WTC11 (cell line): ENCODE results near the gene RUSC2.

ENCODE experiments used
- ATF3 ChIP-seq: sonication (generic); formaldehyde crosslinking; conservative IDR thresholded peaks from 2 replicates; pipeline ENCODE4 v1.8.1; 2022; ENCODE audit warnings: mild to moderate bottlenecking, missing genetic modification reagents
- CREM ChIP-seq: sonication (generic); formaldehyde crosslinking; IDR thresholded peaks from 2 replicates; pipeline ENCODE4 v1.8.1; 2022; ENCODE audit warnings: mild to moderate bottlenecking, missing genetic modification reagents, moderate library complexity
- CTCF ChIP-seq: fragments of 200-600 bp; IDR thresholded peaks from 2 replicates; pipeline ENCODE4 v1.8.0; 2022; ENCODE audit warnings: antibody characterized with exemption
- E2F1 ChIP-seq: sonication (generic); formaldehyde crosslinking; IDR thresholded peaks from 2 replicates; pipeline ENCODE4 v1.8.0; 2022; ENCODE audit warnings: mild to moderate bottlenecking, missing genetic modification reagents
- GABPB1 ChIP-seq: sonication (generic); formaldehyde crosslinking; IDR thresholded peaks from 2 replicates; pipeline ENCODE4 v1.8.1; 2023; ENCODE audit warnings: mild to moderate bottlenecking, missing genetic modification reagents
- IRF1 ChIP-seq: sonication (generic); formaldehyde crosslinking; IDR thresholded peaks from 2 replicates; pipeline ENCODE4 v1.8.0; 2023; ENCODE audit warnings: missing genetic modification reagents
- MYBL2 ChIP-seq: sonication (generic); formaldehyde crosslinking; IDR thresholded peaks from 2 replicates; pipeline ENCODE4 v1.8.1; 2023; ENCODE audit warnings: mild to moderate bottlenecking, moderate library complexity, missing genetic modification reagents
- ZNF263 ChIP-seq: sonication (generic); formaldehyde crosslinking; IDR thresholded peaks from 2 replicates; pipeline ENCODE4 v1.8.1; 2022; ENCODE audit warnings: low read depth, mild to moderate bottlenecking, moderate library complexity, missing genetic modification reagents
- ZNF512 ChIP-seq: sonication (generic); formaldehyde crosslinking; IDR thresholded peaks from 2 replicates; pipeline ENCODE4 v1.8.1; 2022; ENCODE audit warnings: missing genetic modification reagents, borderline replicate concordance

GRCh38 chr9:35488021-35488420, 1.9 kb upstream of the RUSC2 start:
- TF ChIP-seq ATF3 (CRISPR knock-in tag) (no peak), CTCF (no peak), MYBL2 (no peak), GABPB1 (CRISPR knock-in tag) (no peak), IRF1 (CRISPR knock-in tag) (no peak), ZNF263 (no peak), CREM (CRISPR knock-in tag) (no peak), E2F1 (CRISPR knock-in tag) (no peak), ZNF512 (CRISPR knock-in tag) (no peak)
